Suprapubic skin (tissue), 4 donors: ENCODE results near the gene RNF5. TPM values are rescaled to one million over a fixed set of nuclear protein-coding genes. Genes with fewer than 3 reads are reported as not detected.

ENCODE experiments used
- DNase-seq, 2 donors: peaks; one replicate each; pipeline ENCODE4 v3.0.0-alpha.2; 2019; ENCODE audit warnings: low spot score in 2 of 2
- H3K27ac ChIP-seq: fragments of 200-600 bp; sonication (generic); one replicate; pipeline ENCODE4 v1.5.1; 2019
- H3K27me3 ChIP-seq: fragments of 200-600 bp; sonication (generic); one replicate; pipeline ENCODE4 v1.5.1; 2019
- H3K36me3 ChIP-seq: fragments of 200-600 bp; sonication (generic); one replicate; pipeline ENCODE4 v1.5.1; 2019
- H3K4me1 ChIP-seq: fragments of 200-600 bp; sonication (generic); one replicate; pipeline ENCODE4 v1.5.1; 2019
- H3K4me3 ChIP-seq: fragments of 200-600 bp; sonication (generic); one replicate; pipeline ENCODE4 v1.5.1; 2019; ENCODE audit warnings: mild to moderate bottlenecking
- H3K9me3 ChIP-seq: fragments of 200-600 bp; sonication (generic); one replicate; pipeline ENCODE4 v1.5.1; 2019
- EP300 ChIP-seq: sonication (generic); formaldehyde crosslinking; IDR thresholded peaks from one replicate; pipeline ENCODE4 v1.6.1; 2017; ENCODE audit warnings: antibody characterized with exemption
- POLR2A ChIP-seq, 2 donors: fragments of 450-650 bp; IDR thresholded peaks; one replicate each; pipeline ENCODE4 v1.6.1; 2017; ENCODE audit warnings: antibody characterized with exemption in 2 of 2, mild to moderate bottlenecking in 2 of 2, moderate library complexity in 2 of 2
- POLR2AphosphoS5 ChIP-seq, 3 donors: sonication (generic); formaldehyde crosslinking; IDR thresholded peaks; one replicate each; pipeline ENCODE4 v1.6.1; 2017; ENCODE audit warnings: antibody characterized with exemption in 3 of 3
- WGBS: methylation state at CpG from one replicate; pipeline ENCODE4 v1.1.5; 2018; 5-methylcytosine and 5-hydroxymethylcytosine counted together
- total RNA-seq, 4 donors: library from RNA; depleted of rRNA; stranded (reverse); fragments of >200 nt; gene quantifications; one replicate each; pipeline ENCODE4 v1.1.0, GENCODE V29; 2016
- TF ChIP-seq, protein P1 (sequence below), 2 donors: fragments of 200-600 bp in 1 of 2; fragments of 450-650 bp in 1 of 2; sonication (generic) in 1 of 2; IDR thresholded peaks; one replicate each; pipeline ENCODE4 v1.5.1; 2016 to 2019; ENCODE audit warnings: antibody characterized with exemption in 2 of 2, mild to moderate bottlenecking in 1 of 2, moderate library complexity in 1 of 2

RNF5 gene, protein sequence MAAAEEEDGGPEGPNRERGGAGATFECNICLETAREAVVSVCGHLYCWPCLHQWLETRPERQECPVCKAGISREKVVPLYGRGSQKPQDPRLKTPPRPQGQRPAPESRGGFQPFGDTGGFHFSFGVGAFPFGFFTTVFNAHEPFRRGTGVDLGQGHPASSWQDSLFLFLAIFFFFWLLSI
- total RNA-seq, result 10 to 100 TPM; 55.7 to 73.0 (median 63.4) TPM

DNA sequence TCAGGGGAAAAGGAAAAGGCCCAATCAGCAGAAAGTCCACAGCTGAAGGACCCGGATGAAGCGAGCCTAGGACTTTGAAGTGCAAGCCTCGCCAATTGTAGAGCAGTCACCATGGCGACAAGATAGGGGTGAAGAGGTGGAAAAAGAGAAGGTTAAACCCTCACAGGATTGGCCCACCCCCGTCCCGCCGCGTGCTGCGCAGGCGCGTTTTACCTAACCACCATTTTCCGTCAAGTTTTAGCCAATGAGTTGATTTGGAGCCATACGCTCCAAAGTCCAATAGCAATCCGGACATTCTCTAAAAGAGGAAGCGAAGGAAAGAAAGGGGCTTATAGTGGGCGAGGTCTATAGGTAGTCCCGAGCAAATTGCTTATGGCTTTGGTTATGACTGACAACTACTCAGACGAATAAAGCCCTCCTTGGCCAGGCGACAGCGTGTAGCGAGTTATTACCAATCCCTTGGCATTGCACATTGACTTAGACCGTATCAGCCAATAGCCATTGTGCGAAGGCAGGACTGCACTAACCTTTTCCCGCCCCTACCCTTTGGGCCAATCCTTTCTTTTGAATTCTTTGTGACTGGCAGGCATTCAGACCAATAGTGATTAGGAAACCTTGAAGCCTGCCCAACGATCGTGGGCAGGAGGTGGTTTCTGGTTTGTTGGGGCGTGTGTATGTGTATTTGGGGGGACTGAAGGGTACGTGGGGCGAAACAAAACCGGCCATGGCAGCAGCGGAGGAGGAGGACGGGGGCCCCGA, at the start of gene RNF5:
TSS of gene RNF5 (plus strand) at position 618 of the 759 bp plus-strand sequence. CDS start at position 725, 107 bp downstream.
- WGBS, result under 1% methylated on average over 33 of the region's 33 CpGs
- H3K4me1 ChIP-seq, result peaks cover 67% of the 10 kb centered on the region

DNA sequence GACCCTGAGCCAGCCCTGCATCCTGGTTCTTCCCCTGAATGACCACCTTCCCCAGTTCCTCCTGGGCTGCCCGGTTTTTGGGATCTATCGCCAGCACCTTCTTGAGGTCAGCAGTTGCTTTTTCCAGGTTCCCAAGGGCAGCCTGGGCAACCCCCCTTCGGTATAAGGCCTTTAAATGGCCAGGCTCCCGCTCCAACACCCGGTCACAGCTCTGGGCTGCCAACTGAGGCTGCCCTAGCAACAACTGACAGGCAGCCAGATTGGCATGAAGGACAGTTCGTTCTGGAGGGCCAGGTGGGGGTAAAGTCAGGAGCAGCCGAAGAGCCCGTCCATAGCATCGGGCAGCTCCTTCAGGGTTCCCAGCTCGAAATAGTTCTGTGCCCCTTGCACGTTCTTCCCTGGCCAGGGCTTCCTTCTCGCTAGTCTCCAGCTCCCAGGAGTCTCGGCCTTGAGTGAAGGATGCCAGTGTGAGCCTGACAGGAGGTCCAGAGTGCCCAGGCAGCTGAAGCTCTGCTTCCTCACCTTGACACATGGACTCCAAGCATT, 49.4 kb upstream of the RNF5 start:
- no peak for DNase-seq

More for the DNA sequence above, at the start of gene RNF5:
- H3K9me3 ChIP-seq, result no peaks in the 10 kb centered on the region
- TF ChIP-seq, protein P1, sequence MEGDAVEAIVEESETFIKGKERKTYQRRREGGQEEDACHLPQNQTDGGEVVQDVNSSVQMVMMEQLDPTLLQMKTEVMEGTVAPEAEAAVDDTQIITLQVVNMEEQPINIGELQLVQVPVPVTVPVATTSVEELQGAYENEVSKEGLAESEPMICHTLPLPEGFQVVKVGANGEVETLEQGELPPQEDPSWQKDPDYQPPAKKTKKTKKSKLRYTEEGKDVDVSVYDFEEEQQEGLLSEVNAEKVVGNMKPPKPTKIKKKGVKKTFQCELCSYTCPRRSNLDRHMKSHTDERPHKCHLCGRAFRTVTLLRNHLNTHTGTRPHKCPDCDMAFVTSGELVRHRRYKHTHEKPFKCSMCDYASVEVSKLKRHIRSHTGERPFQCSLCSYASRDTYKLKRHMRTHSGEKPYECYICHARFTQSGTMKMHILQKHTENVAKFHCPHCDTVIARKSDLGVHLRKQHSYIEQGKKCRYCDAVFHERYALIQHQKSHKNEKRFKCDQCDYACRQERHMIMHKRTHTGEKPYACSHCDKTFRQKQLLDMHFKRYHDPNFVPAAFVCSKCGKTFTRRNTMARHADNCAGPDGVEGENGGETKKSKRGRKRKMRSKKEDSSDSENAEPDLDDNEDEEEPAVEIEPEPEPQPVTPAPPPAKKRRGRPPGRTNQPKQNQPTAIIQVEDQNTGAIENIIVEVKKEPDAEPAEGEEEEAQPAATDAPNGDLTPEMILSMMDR (IDR thresholded peaks at IDR 0.05), result no peak
- TF ChIP-seq EP300 (no peak), POLR2AphosphoS5 (IDR thresholded peaks at IDR 0.05) (peak in 2 of 3 donors; percentile 40 to 96), POLR2A (IDR thresholded peaks at IDR 0.05) (no peak)
- H3K4me3 ChIP-seq, result peak within 1 kb of the TSS; percentile 93
- no peaks in the 10 kb centered on the region for H3K27me3 ChIP-seq
- peak; percentile 99 for DNase-seq
- H3K36me3 ChIP-seq, result peaks cover 19% of the 10 kb centered on the region
- H3K27ac ChIP-seq, result peak within 1 kb of the TSS; percentile 96

GRCh38 chr6:32129297-32130088, 48.7 kb upstream of the RNF5 start:
- H3K9me3 ChIP-seq, result no peaks in the 10 kb centered on the region
- peaks cover 41% of the 10 kb centered on the region for H3K4me1 ChIP-seq
- no peaks in the 10 kb centered on the region for H3K27me3 ChIP-seq
- no peak for DNase-seq
- peak overlapping the region; percentile 97 for H3K4me3 ChIP-seq
- no peak for TF ChIP-seq POLR2A (IDR thresholded peaks at IDR 0.05)
- TF ChIP-seq, protein P1 (IDR thresholded peaks at IDR 0.05), result no peak
- TF ChIP-seq EP300, result no peak
- peak in 1 of 3 donors; percentile 81 for TF ChIP-seq POLR2AphosphoS5 (IDR thresholded peaks at IDR 0.05)
- H3K27ac ChIP-seq, result peak overlapping the region; percentile 93
- WGBS, result 28% methylated on average over 21 of the region's 22 CpGs
- H3K36me3 ChIP-seq, result peaks cover 23% of the 10 kb centered on the region

More for the DNA sequence above, 49.4 kb upstream of the RNF5 start:
- H3K4me1 ChIP-seq, result peaks cover 41% of the 10 kb centered on the region
- H3K36me3 ChIP-seq, result peaks cover 30% of the 10 kb centered on the region
- TF ChIP-seq POLR2A (IDR thresholded peaks at IDR 0.05) (no peak), POLR2AphosphoS5 (IDR thresholded peaks at IDR 0.05) (no peak), EP300 (no peak)
- TF ChIP-seq, protein P1 (IDR thresholded peaks at IDR 0.05), result no peak
- H3K27me3 ChIP-seq, result no peaks in the 10 kb centered on the region
- peak overlapping the region; percentile 97 for H3K4me3 ChIP-seq
- no peaks in the 10 kb centered on the region for H3K9me3 ChIP-seq
- WGBS, result 93% methylated on average over 13 of the region's 13 CpGs
- peak overlapping the region; percentile 93 for H3K27ac ChIP-seq

GRCh38 chr6:32131439-32131948, 46.7 kb upstream of the RNF5 start:
- Histone ChIP-seq H3K27ac (peak overlapping the region; percentile 32), H3K27me3 (no peaks in the 10 kb centered on the region), H3K4me1 (peaks cover 33% of the 10 kb centered on the region), H3K4me3 (no peak overlapping the region), H3K9me3 (no peaks in the 10 kb centered on the region), H3K36me3 (peaks cover 3% of the 10 kb centered on the region)
- TF ChIP-seq POLR2AphosphoS5 (IDR thresholded peaks at IDR 0.05) (no peak), EP300 (no peak), POLR2A (IDR thresholded peaks at IDR 0.05) (no peak)
- TF ChIP-seq, protein P1 (IDR thresholded peaks at IDR 0.05), result no peak
- DNase-seq, result no peak
- 89% methylated on average over 14 of the region's 14 CpGs for WGBS
